ENCODE results near the gene DCXR.
A peak's percentile ranks its signal among the peaks of the same experiment; 100 is the strongest.

DCXR gene

GRCh38 chr17:82021900-82022309, 15.6 kb downstream of the DCXR start:
- peak overlapping the region; percentile 89 for H3K4me3 ChIP-seq (replicated peaks; ENCODE audit: low read depth, low read length)
- TF ChIP-seq, protein P1, sequence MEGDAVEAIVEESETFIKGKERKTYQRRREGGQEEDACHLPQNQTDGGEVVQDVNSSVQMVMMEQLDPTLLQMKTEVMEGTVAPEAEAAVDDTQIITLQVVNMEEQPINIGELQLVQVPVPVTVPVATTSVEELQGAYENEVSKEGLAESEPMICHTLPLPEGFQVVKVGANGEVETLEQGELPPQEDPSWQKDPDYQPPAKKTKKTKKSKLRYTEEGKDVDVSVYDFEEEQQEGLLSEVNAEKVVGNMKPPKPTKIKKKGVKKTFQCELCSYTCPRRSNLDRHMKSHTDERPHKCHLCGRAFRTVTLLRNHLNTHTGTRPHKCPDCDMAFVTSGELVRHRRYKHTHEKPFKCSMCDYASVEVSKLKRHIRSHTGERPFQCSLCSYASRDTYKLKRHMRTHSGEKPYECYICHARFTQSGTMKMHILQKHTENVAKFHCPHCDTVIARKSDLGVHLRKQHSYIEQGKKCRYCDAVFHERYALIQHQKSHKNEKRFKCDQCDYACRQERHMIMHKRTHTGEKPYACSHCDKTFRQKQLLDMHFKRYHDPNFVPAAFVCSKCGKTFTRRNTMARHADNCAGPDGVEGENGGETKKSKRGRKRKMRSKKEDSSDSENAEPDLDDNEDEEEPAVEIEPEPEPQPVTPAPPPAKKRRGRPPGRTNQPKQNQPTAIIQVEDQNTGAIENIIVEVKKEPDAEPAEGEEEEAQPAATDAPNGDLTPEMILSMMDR (IDR thresholded peaks at IDR 0.05; ENCODE audit: low read depth, low read length, missing control alignments) = no peak

GRCh38 chr17:82021107-82021899, 16.2 kb downstream of the DCXR start:
- H3K4me3 ChIP-seq (replicated peaks; ENCODE audit: low read depth, low read length) = peak overlapping the region; percentile 89
- TF ChIP-seq, protein P1 (IDR thresholded peaks at IDR 0.05; ENCODE audit: low read depth, low read length, missing control alignments) = peak; percentile 70
- no peak for DNase-seq (ENCODE audit: extremely low read depth, low read depth)

More at GRCh38 chr17:82021900-82022309, 15.6 kb downstream of the DCXR start:
- no peak for DNase-seq (ENCODE audit: extremely low read depth, low read depth)

GRCh38 chr17:82020572-82021106, 16.9 kb downstream of the DCXR start:
- TF ChIP-seq, protein P1 (IDR thresholded peaks at IDR 0.05; ENCODE audit: low read depth, low read length, missing control alignments) = no peak
- peak overlapping the region; percentile 89 for H3K4me3 ChIP-seq (replicated peaks; ENCODE audit: low read depth, low read length)
- no peak for DNase-seq (ENCODE audit: extremely low read depth, low read depth)

- TF ChIP-seq, protein P1 (IDR thresholded peaks at IDR 0.05; ENCODE audit: low read depth, low read length, missing control alignments) = peak; percentile 79
- DNase-seq (ENCODE audit: extremely low read depth, low read depth) = no peak
- no peak overlapping the region for H3K4me3 ChIP-seq (replicated peaks; ENCODE audit: low read depth, low read length)
Observed at GRCh38 chr17:82019690-82020571, 17.6 kb downstream of the DCXR start.

GRCh38 chr17:82018989-82019689, 18.4 kb downstream of the DCXR start:
- DNase-seq (ENCODE audit: extremely low read depth, low read depth) = no peak
- TF ChIP-seq, protein P1 (IDR thresholded peaks at IDR 0.05; ENCODE audit: low read depth, low read length, missing control alignments) = no peak
- H3K4me3 ChIP-seq (replicated peaks; ENCODE audit: low read depth, low read length) = no peak overlapping the region
